OCI-LY7 (cell line): Measurements from ENCODE around the gene YAF2.

Source experiments
- CTCF ChIP-seq: fragments of 200-600 bp; sonication (generic); conservative IDR thresholded peaks from 2 replicates; pipeline ENCODE4 v1.5.1; 2014; ENCODE audit warnings: mild to moderate bottlenecking, antibody characterized with exemption, low read length, moderate library complexity, mixed read lengths
- EZH2phosphoT487 ChIP-seq: fragments of 200-600 bp; sonication (generic); IDR thresholded peaks from 2 replicates; pipeline ENCODE4 v1.6.1; 2018; ENCODE audit warnings: low read depth, borderline replicate concordance, mild to moderate bottlenecking, mixed run types, antibody characterized with exemption, low read length, moderate library complexity, mixed read lengths

GRCh38 chr12:42286741-42287140 is 48.7 kb upstream of the YAF2 start:
- TF ChIP-seq CTCF, result no peak
- TF ChIP-seq EZH2phosphoT487, result no peak
